ENCODE data around the gene ACOX1. TPM values are rescaled to one million over a fixed set of nuclear protein-coding genes. Genes with fewer than 3 reads are reported as not detected.

Gene ACOX1
- polyA plus RNA-seq, 1 of the 3 experiments (the other 2 are of a cell fraction) = 21.5 TPM

GRCh38 chr17:75987041-75987440 lies 8.1 kb upstream of the ACOX1 start (continued):
- no peak for TF ChIP-seq REST (IDR thresholded peaks at IDR 0.05; ENCODE audit: low read depth, low read length)

- Histone ChIP-seq H3K9me3 (no peaks in the 10 kb centered on the region), H3K9me2 (no peaks in the 10 kb centered on the region), H3F3A (replicated peaks; ENCODE audit: insufficient read depth) (peaks cover 32% of the 10 kb centered on the region), H3K79me2 (ENCODE audit: insufficient read depth) (peaks cover 6% of the 10 kb centered on the region; the same call in 1 of the 2 replicates), H4K20me1 (ENCODE audit: insufficient read depth) (no peaks in the 10 kb centered on the region), H3K4me3 (ENCODE audit: low read depth in 2 of 2, low read length in 1 of 2) (no peak overlapping the region), H2AFZ (ENCODE audit: low read depth) (no peak overlapping the region), H3K27ac (ENCODE audit: low read depth in 2 of 2, low read length in 1 of 2) (no peak overlapping the region), H3K4me1 (ENCODE audit: control insufficient read depth in 1 of 2, insufficient read depth in 2 of 2, low read depth in 1 of 2, low read length in 1 of 2) (peaks cover 0 to 9% of the 10 kb centered on the region in 2 experiments; a peak in 2 of 4 replicates), H3K9ac (no peak overlapping the region), H3K4me2 (no peak overlapping the region), H3K27me3 (ENCODE audit: insufficient read depth) (no peaks in the 10 kb centered on the region), H3K36me3 (replicated peaks in 1 of 2; ENCODE audit: control insufficient read depth in 1 of 2, insufficient read depth in 2 of 2, low read length in 1 of 2) (no peaks in the 10 kb centered on the region)
- ChIA-PET CTCF (interaction anchor here (0.7 to 3.2 kb wide), 3 partner anchors 15 to 23 kb away, joined by 5 to 21 read pairs (median 12); partner anchors contain the start of gene CDK3), POLR2A (no interaction called here)
- WGBS (ENCODE audit: low lambda C conversion rate) = 97% methylated on average over 4 of the region's 4 CpGs
- no peak for TF ChIP-seq RCOR1 (IDR thresholded peaks at IDR 0.05; ENCODE audit: low read length)
- TF ChIP-seq PBX3 (IDR thresholded peaks at IDR 0.05) = no peak
- TF ChIP-seq IRF3 (IDR thresholded peaks at IDR 0.05; ENCODE audit: low read depth, low read length) = no peak
- no peak for TF ChIP-seq ELF1 (IDR thresholded peaks at IDR 0.05)
- no peak for TF ChIP-seq YY1 (IDR thresholded peaks at IDR 0.05; ENCODE audit: low read depth)
- no peak for TF ChIP-seq GATA2 (CRISPR knock-in tag; IDR thresholded peaks at IDR 0.05)
- no peak for TF ChIP-seq POLR2AphosphoS5 (IDR thresholded peaks at IDR 0.05; ENCODE audit: low read depth, low read length)
- TF ChIP-seq TEAD4 (IDR thresholded peaks at IDR 0.05; ENCODE audit: borderline replicate concordance, insufficient read depth) = no peak
- no peak for TF ChIP-seq EZH2phosphoT487 (IDR thresholded peaks at IDR 0.05; ENCODE audit: borderline replicate concordance, low read depth)
- TF ChIP-seq TAF1 (IDR thresholded peaks at IDR 0.05; ENCODE audit: borderline replicate concordance, low read depth, low read length) = no peak
- no peak for DNase-seq
Measured at GRCh38 chr17:75985986-75986385, 7.0 kb upstream of the ACOX1 start.

Measured in SK-N-SH (cell line).